Astrocyte (in vitro differentiated cells and primary cell): ENCODE data around the gene SMARCD1. TPM values are rescaled to one million over a fixed set of nuclear protein-coding genes. Genes with fewer than 3 reads are reported as not detected.

Experiments used
- DNase-seq: peaks from one replicate; pipeline ENCODE4 v3.0.0-alpha.2; 2010; ENCODE audit warnings: low read depth
- FAIRE-seq: peaks from 2 replicates; lab custom pipeline; 2011; peaks lifted over from hg19 to GRCh38; lab: Jason Lieb, UNC
- H2AFZ ChIP-seq: 2 replicates; pipeline ENCODE4 v1.6.0; 2012; ENCODE audit warnings: low read depth, low read length, inconsistent platforms
- H3K27ac ChIP-seq: 2 replicates; pipeline ENCODE4 v1.5.1; 2011; ENCODE audit warnings: low read depth, low read length, inconsistent platforms
- H3K27me3 ChIP-seq: 2 replicates; pipeline ENCODE4 v1.6.0; 2011; ENCODE audit warnings: low read length, inconsistent platforms; ENCODE audit not compliant: insufficient read depth
- H3K36me3 ChIP-seq: 2 replicates; pipeline ENCODE4 v1.5.1; 2011; ENCODE audit warnings: low read length, inconsistent platforms; ENCODE audit not compliant: insufficient read depth
- H3K4me1 ChIP-seq: 2 replicates; pipeline ENCODE4 v1.5.1; 2011; ENCODE audit warnings: low read length, inconsistent platforms; ENCODE audit not compliant: insufficient read depth
- H3K4me2 ChIP-seq: 2 replicates; pipeline ENCODE4 v1.6.0; 2012; ENCODE audit warnings: low read length, inconsistent platforms
- H3K4me3 ChIP-seq: 2 replicates; pipeline ENCODE4 v1.5.1; 2011; ENCODE audit warnings: low read depth, mild to moderate bottlenecking, low read length, inconsistent platforms; ENCODE audit not compliant: insufficient read depth
- H3K79me2 ChIP-seq: 2 replicates; pipeline ENCODE4 v1.6.0; 2012; ENCODE audit warnings: mild to moderate bottlenecking, low read length, inconsistent platforms; ENCODE audit not compliant: insufficient read depth
- H3K9ac ChIP-seq: 2 replicates; pipeline ENCODE4 v1.6.0; 2012; ENCODE audit warnings: mild to moderate bottlenecking, low read length, inconsistent platforms
- H3K9me3 ChIP-seq: 2 replicates; pipeline ENCODE4 v1.5.1; 2012; ENCODE audit warnings: low read depth, mild to moderate bottlenecking, low read length, inconsistent platforms; ENCODE audit not compliant: insufficient read depth
- H4K20me1 ChIP-seq: 2 replicates; pipeline ENCODE4 v1.6.0; 2012; ENCODE audit warnings: low read length, inconsistent platforms; ENCODE audit not compliant: insufficient read depth
- H3K27ac Mint-ChIP-seq: one replicate; pipeline ENCODE4 v1.8.0; 2021; ENCODE audit warnings: mild to moderate bottlenecking, mixed read lengths; ENCODE audit not compliant: unreplicated experiment
- H3K27me3 Mint-ChIP-seq: one replicate; pipeline ENCODE4 v1.8.0; 2021; ENCODE audit warnings: low read depth, mixed read lengths; ENCODE audit not compliant: unreplicated experiment
- H3K36me3 Mint-ChIP-seq: one replicate; pipeline ENCODE4 v1.8.0; 2021; ENCODE audit warnings: low read depth, mixed read lengths; ENCODE audit not compliant: unreplicated experiment
- H3K4me1 Mint-ChIP-seq: one replicate; pipeline ENCODE4 v1.8.0; 2021; ENCODE audit warnings: low read depth, mixed read lengths; ENCODE audit not compliant: unreplicated experiment
- H3K4me3 Mint-ChIP-seq: one replicate; pipeline ENCODE4 v1.8.0; 2021; ENCODE audit warnings: mild to moderate bottlenecking, moderate library complexity, mixed read lengths; ENCODE audit not compliant: unreplicated experiment
- H3K9me3 Mint-ChIP-seq: one replicate; pipeline ENCODE4 v1.8.0; 2021; ENCODE audit warnings: mild to moderate bottlenecking, mixed read lengths; ENCODE audit not compliant: unreplicated experiment
- CTCF ChIP-seq: IDR thresholded peaks from 2 replicates; pipeline ENCODE4 v1.5.1; 2011; ENCODE audit warnings: low read depth, mild to moderate bottlenecking, inconsistent platforms, low read length, moderate library complexity; ENCODE audit not compliant: insufficient read depth
- EZH2 ChIP-seq: IDR thresholded peaks from 2 replicates; pipeline ENCODE4 v1.6.1; 2012; ENCODE audit warnings: mild to moderate bottlenecking, low read length, inconsistent platforms; ENCODE audit not compliant: insufficient read depth
- total RNA-seq: library from RNA; stranded (reverse); gene quantifications from 2 replicates; pipeline ENCODE4 v1.2.1, GENCODE V29; 2021

Gene SMARCD1
- total RNA-seq, 1 donor from 2014 or later = 64.4 TPM

- H3K27ac Mint-ChIP-seq = no peak overlapping the region
- no peak for FAIRE-seq
These were observed 32.0 kb downstream of the SMARCD1 start for GRCh38 chr12:50117057-50117622.

GRCh38 chr12:50119387-50119786 lies 34.2 kb downstream of the SMARCD1 start:
- H3K36me3 ChIP-seq = no peaks in the 10 kb centered on the region
- TF ChIP-seq CTCF (no peak), EZH2 (no peak)
- H3K4me1 ChIP-seq = no peaks in the 10 kb centered on the region
- no peak overlapping the region for H3K27ac ChIP-seq
- no peak overlapping the region for H2AFZ ChIP-seq
- H3K4me3 ChIP-seq = no peak overlapping the region
- H3K9ac ChIP-seq = no peak overlapping the region
- H3K4me1 Mint-ChIP-seq = peaks cover 2% of the 10 kb centered on the region
- H3K27ac Mint-ChIP-seq = no peak overlapping the region
- no peaks in the 10 kb centered on the region for H3K27me3 Mint-ChIP-seq
- H3K36me3 Mint-ChIP-seq = peaks cover 36% of the 10 kb centered on the region
- H3K9me3 Mint-ChIP-seq = no peaks in the 10 kb centered on the region
- peaks cover 42% of the 10 kb centered on the region for H3K79me2 ChIP-seq
- no peaks in the 10 kb centered on the region for H3K27me3 ChIP-seq
- FAIRE-seq (no peak), DNase-seq (no peak)
- no peak overlapping the region for H3K4me2 ChIP-seq
- no peak overlapping the region for H3K4me3 Mint-ChIP-seq
- no peaks in the 10 kb centered on the region for H3K9me3 ChIP-seq
- peaks cover 33% of the 10 kb centered on the region for H4K20me1 ChIP-seq

More at GRCh38 chr12:50117057-50117622, 32.0 kb downstream of the SMARCD1 start:
- H3K9ac ChIP-seq = no peak overlapping the region
- peaks cover 6% of the 10 kb centered on the region for H3K4me1 Mint-ChIP-seq
- H3K9me3 Mint-ChIP-seq = no peaks in the 10 kb centered on the region
- no peaks in the 10 kb centered on the region for H3K27me3 ChIP-seq
- no peak overlapping the region for H3K4me2 ChIP-seq
- peaks cover 36% of the 10 kb centered on the region for H4K20me1 ChIP-seq
- H3K79me2 ChIP-seq = peaks cover 62% of the 10 kb centered on the region
- H3K9me3 ChIP-seq = no peaks in the 10 kb centered on the region
- H3K27me3 Mint-ChIP-seq = no peaks in the 10 kb centered on the region
- DNase-seq = no peak
- H3K4me3 Mint-ChIP-seq = no peak overlapping the region
- H3K27ac ChIP-seq = no peak overlapping the region
- no peak for TF ChIP-seq CTCF
- no peak for TF ChIP-seq EZH2
- no peak overlapping the region for H3K4me3 ChIP-seq
- peaks cover 31% of the 10 kb centered on the region for H3K36me3 Mint-ChIP-seq
- H3K4me1 ChIP-seq = no peaks in the 10 kb centered on the region
- no peaks in the 10 kb centered on the region for H3K36me3 ChIP-seq
- no peak overlapping the region for H2AFZ ChIP-seq

DNA sequence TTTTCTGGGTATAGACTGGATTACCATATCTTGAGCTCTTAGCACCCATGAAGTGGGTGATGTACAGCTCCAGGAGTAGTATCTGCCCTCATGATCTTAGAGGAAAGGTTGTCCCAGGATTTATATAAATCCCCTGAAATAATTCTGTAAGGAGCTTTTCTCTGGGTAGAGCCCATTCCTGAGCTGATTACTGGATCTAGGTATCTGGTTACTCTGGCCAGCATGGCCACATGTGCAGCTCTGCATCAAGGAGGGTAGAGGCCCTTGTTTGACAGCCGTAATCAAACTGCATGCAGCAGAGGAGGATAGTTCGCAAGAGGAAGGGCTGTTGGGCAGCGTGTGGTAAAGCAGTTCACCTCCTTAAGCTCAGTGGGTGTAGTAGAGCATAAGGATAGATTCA lies 35.4 kb downstream of the SMARCD1 start:
- no peak overlapping the region for H3K9ac ChIP-seq
- no peaks in the 10 kb centered on the region for H3K27me3 Mint-ChIP-seq
- H3K4me1 Mint-ChIP-seq = peaks cover 4% of the 10 kb centered on the region

More for the DNA sequence above, 35.4 kb downstream of the SMARCD1 start:
- H3K36me3 Mint-ChIP-seq = peaks cover 36% of the 10 kb centered on the region
- no peaks in the 10 kb centered on the region for H3K4me1 ChIP-seq
- no peaks in the 10 kb centered on the region for H3K36me3 ChIP-seq
- peaks cover 36% of the 10 kb centered on the region for H3K79me2 ChIP-seq
- no peaks in the 10 kb centered on the region for H3K27me3 ChIP-seq
- H3K27ac Mint-ChIP-seq = no peak overlapping the region
- H2AFZ ChIP-seq = no peak overlapping the region
- H3K27ac ChIP-seq = no peak overlapping the region
- peaks cover 33% of the 10 kb centered on the region for H4K20me1 ChIP-seq
- no peaks in the 10 kb centered on the region for H3K9me3 ChIP-seq
- TF ChIP-seq CTCF (no peak), EZH2 (no peak)
- DNase-seq = no peak
- H3K4me2 ChIP-seq = no peak overlapping the region
- no peak overlapping the region for H3K4me3 Mint-ChIP-seq
- H3K4me3 ChIP-seq = no peak overlapping the region
- H3K9me3 Mint-ChIP-seq = no peaks in the 10 kb centered on the region
- FAIRE-seq = no peak
